Neural progenitor cell (in vitro differentiated cells): ENCODE measurements around the gene TELO2.

Source experiments
- EZH2 ChIP-seq: fragments of 200-600 bp; sonication (generic); IDR thresholded peaks from 2 replicates; pipeline ENCODE4 v1.6.1; 2017; ENCODE audit warnings: antibody characterized with exemption, mild to moderate bottlenecking, moderate library complexity
- EZH2phosphoT487 ChIP-seq: fragments of 200-600 bp; sonication (generic); IDR thresholded peaks from 2 replicates; pipeline ENCODE4 v1.6.1; 2017; ENCODE audit warnings: antibody characterized with exemption
- TF ChIP-seq, protein P1 (sequence below): fragments of 200-600 bp; sonication (generic); IDR thresholded peaks from 2 replicates; pipeline ENCODE4 v1.5.1; 2017; ENCODE audit warnings: antibody characterized with exemption, mild to moderate bottlenecking

DNA sequence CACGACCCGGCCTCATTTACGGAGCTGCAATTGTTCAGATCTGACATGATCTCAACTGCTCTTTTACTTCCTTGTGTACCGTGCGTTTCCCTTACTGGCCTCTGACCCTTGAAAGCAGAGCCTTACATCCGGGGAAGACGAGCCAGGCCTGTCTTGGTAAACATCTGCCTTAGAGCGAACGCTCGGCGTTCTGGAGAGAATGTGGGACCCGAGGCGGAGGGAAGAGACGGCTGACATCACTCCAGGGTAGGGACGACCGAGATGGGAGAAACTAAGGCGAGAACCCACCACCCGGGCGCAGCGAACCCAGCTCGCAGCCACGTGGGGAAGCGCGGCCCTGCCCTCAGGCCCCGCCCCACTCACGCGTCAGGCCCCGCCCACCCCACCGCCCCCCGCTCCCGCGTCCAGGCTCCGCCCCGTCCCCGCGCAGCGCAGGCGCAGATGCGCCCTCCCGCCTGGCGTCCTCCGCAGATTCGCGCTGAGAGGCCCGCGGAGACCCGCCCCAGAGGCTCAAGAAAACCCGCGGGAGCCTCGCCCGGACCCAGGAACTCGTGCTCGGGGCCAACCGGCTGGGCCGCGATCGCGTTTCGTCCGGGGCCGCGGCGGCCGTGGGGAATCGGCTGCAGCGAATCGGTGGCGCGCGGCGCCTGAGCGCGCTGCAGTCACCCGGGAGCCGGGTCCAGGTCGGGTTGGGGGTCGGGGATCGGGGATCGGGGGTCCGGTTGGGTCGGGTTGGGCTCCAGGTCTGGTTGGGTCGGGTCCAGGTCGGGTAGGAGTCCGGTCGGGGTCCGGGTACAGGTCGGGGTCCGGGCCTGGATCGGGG, at the start of gene TELO2:
- TF ChIP-seq, protein P1, sequence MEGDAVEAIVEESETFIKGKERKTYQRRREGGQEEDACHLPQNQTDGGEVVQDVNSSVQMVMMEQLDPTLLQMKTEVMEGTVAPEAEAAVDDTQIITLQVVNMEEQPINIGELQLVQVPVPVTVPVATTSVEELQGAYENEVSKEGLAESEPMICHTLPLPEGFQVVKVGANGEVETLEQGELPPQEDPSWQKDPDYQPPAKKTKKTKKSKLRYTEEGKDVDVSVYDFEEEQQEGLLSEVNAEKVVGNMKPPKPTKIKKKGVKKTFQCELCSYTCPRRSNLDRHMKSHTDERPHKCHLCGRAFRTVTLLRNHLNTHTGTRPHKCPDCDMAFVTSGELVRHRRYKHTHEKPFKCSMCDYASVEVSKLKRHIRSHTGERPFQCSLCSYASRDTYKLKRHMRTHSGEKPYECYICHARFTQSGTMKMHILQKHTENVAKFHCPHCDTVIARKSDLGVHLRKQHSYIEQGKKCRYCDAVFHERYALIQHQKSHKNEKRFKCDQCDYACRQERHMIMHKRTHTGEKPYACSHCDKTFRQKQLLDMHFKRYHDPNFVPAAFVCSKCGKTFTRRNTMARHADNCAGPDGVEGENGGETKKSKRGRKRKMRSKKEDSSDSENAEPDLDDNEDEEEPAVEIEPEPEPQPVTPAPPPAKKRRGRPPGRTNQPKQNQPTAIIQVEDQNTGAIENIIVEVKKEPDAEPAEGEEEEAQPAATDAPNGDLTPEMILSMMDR = no peak
- TF ChIP-seq EZH2 (no peak), EZH2phosphoT487 (peak; percentile 40)
